ENCODE results near the gene NRXN2.

- TF ChIP-seq CTCF (IDR thresholded peaks at IDR 0.05; ENCODE audit: insufficient read depth, low read depth, low read length) (no peak), EZH2 (IDR thresholded peaks at IDR 0.05; ENCODE audit: insufficient read depth, low read length) (no peak)
These were observed 90.8 kb downstream of the NRXN2 start for GRCh38 chr11:64632237-64632636.

Measured in astrocyte (in vitro differentiated cells and primary cell).